Measurements from ENCODE around the gene PSMC3.

PSMC3 gene

DNA sequence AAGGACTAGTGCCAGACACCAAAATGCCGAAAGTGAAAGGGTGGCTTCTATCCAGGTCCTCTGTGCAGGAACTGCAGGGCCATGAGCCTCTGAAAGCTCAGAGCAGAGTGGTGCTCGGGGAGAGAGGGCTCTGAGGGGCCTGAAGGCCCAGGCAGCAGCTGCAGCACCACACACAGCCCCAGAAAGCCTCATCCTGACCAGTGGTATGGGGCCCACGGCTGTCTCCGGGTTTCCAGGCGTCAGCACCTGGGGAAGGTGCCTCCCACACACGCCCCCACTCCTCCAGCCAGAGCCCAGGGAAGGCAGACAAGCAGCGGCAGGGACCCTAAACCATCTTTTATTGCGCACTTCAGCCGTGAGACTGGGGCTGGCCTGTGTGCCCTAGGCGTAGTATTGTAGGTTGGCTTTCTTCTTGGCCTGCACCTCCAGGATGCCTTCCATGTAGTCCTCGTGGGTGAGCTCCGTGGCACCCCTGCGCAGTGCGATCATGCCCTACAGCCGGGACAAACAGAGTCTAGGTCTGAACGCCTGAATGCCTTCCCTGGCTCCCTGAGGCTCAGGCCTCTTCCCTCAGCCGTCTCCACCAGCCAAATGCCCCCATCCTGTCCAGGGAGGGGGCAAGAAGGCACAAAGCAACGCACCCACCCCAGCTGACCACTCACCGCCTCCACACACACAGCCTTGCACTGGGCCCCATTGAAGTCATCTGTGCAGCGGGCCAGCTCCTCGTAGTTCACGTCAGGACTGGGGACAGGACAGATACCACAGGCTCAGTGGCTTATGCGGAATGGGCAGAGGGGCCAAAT lies 7.6 kb downstream of the PSMC3 start:
- TF ChIP-seq EZH2phosphoT487 (IDR thresholded peaks at IDR 0.05; ENCODE audit: borderline replicate concordance, low read length) = no peak
- TF ChIP-seq, protein P1, sequence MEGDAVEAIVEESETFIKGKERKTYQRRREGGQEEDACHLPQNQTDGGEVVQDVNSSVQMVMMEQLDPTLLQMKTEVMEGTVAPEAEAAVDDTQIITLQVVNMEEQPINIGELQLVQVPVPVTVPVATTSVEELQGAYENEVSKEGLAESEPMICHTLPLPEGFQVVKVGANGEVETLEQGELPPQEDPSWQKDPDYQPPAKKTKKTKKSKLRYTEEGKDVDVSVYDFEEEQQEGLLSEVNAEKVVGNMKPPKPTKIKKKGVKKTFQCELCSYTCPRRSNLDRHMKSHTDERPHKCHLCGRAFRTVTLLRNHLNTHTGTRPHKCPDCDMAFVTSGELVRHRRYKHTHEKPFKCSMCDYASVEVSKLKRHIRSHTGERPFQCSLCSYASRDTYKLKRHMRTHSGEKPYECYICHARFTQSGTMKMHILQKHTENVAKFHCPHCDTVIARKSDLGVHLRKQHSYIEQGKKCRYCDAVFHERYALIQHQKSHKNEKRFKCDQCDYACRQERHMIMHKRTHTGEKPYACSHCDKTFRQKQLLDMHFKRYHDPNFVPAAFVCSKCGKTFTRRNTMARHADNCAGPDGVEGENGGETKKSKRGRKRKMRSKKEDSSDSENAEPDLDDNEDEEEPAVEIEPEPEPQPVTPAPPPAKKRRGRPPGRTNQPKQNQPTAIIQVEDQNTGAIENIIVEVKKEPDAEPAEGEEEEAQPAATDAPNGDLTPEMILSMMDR (IDR thresholded peaks at IDR 0.05; ENCODE audit: low read depth, low read length, poor library complexity, severe bottlenecking) = no peak
- Histone ChIP-seq H3K27ac (ENCODE audit: low read depth, low read length) (no peak overlapping the region), H3F3A (ENCODE audit: control insufficient read depth, insufficient read depth) (0 out of 2 replicates have a peak, but pooled peaks cover 2% of the 10 kb centered on the region), H3K9me2 (replicated peaks; ENCODE audit: control insufficient read depth, low read length) (no peaks in the 10 kb centered on the region), H3K27me3 (ENCODE audit: control insufficient read depth, low read length) (no peaks in the 10 kb centered on the region), H3K9me3 (ENCODE audit: control insufficient read depth, insufficient read depth, low read length) (no peaks in the 10 kb centered on the region), H3K79me2 (ENCODE audit: control insufficient read depth, low read length) (no peaks in the 10 kb centered on the region; the same call in 1 of the 2 replicates), H3K4me1 (ENCODE audit: control insufficient read depth, low read length) (no peaks in the 10 kb centered on the region), H3K4me3 (ENCODE audit: low read length) (no peak overlapping the region), H3K4me2 (ENCODE audit: low read length) (no peak overlapping the region), H3K36me3 (ENCODE audit: control insufficient read depth, low read length) (peaks cover 62% of the 10 kb centered on the region), H4K20me1 (ENCODE audit: control insufficient read depth, insufficient read depth, low read depth, low read length) (no peaks in the 10 kb centered on the region)

GRCh38 chr11:47417712-47418111 lies 8.5 kb downstream of the PSMC3 start:
- peaks cover 53% of the 10 kb centered on the region for H3K36me3 ChIP-seq (ENCODE audit: control insufficient read depth, low read length)
- no peak for TF ChIP-seq EZH2phosphoT487 (IDR thresholded peaks at IDR 0.05; ENCODE audit: borderline replicate concordance, low read length)
- TF ChIP-seq, protein P1 (IDR thresholded peaks at IDR 0.05; ENCODE audit: low read depth, low read length, poor library complexity, severe bottlenecking) = no peak

GRCh38 chr11:47415949-47416472 lies 10.2 kb downstream of the PSMC3 start:
- Histone ChIP-seq H3K4me1 (ENCODE audit: control insufficient read depth, low read length) (no peaks in the 10 kb centered on the region), H3K36me3 (ENCODE audit: control insufficient read depth, low read length) (peaks cover 41% of the 10 kb centered on the region), H3K9me2 (replicated peaks; ENCODE audit: control insufficient read depth, low read length) (no peaks in the 10 kb centered on the region), H3K4me3 (ENCODE audit: low read length) (no peak overlapping the region), H3K4me2 (ENCODE audit: low read length) (no peak overlapping the region), H3K27ac (ENCODE audit: low read depth, low read length) (no peak overlapping the region), H3K9me3 (ENCODE audit: control insufficient read depth, insufficient read depth, low read length) (no peaks in the 10 kb centered on the region), H3F3A (ENCODE audit: control insufficient read depth, insufficient read depth) (0 out of 2 replicates have a peak, but pooled peaks cover 2% of the 10 kb centered on the region), H3K27me3 (ENCODE audit: control insufficient read depth, low read length) (no peaks in the 10 kb centered on the region), H3K79me2 (ENCODE audit: control insufficient read depth, low read length) (no peaks in the 10 kb centered on the region), H4K20me1 (ENCODE audit: control insufficient read depth, insufficient read depth, low read depth, low read length) (no peaks in the 10 kb centered on the region)
- no peak for TF ChIP-seq EZH2phosphoT487 (IDR thresholded peaks at IDR 0.05; ENCODE audit: borderline replicate concordance, low read length)
- TF ChIP-seq, protein P1 (IDR thresholded peaks at IDR 0.05; ENCODE audit: low read depth, low read length, poor library complexity, severe bottlenecking) = no peak

More at GRCh38 chr11:47417712-47418111, 8.5 kb downstream of the PSMC3 start:
- no peaks in the 10 kb centered on the region for H3K27me3 ChIP-seq (ENCODE audit: control insufficient read depth, low read length)
- no peaks in the 10 kb centered on the region for H3K4me1 ChIP-seq (ENCODE audit: control insufficient read depth, low read length)
- H3K27ac ChIP-seq (ENCODE audit: low read depth, low read length) = no peak overlapping the region
- no peaks in the 10 kb centered on the region for H3K9me2 ChIP-seq (replicated peaks; ENCODE audit: control insufficient read depth, low read length)
- no peaks in the 10 kb centered on the region for H3K79me2 ChIP-seq (ENCODE audit: control insufficient read depth, low read length)
- no peaks in the 10 kb centered on the region for H3K9me3 ChIP-seq (ENCODE audit: control insufficient read depth, insufficient read depth, low read length)
- H3K4me2 ChIP-seq (ENCODE audit: low read length) = no peak overlapping the region
- no peak overlapping the region for H3K4me3 ChIP-seq (ENCODE audit: low read length)
- H3F3A ChIP-seq (ENCODE audit: control insufficient read depth, insufficient read depth) = 0 out of 2 replicates have a peak, but pooled peaks cover 2% of the 10 kb centered on the region
- no peaks in the 10 kb centered on the region for H4K20me1 ChIP-seq (ENCODE audit: control insufficient read depth, insufficient read depth, low read depth, low read length)
